HG03025 (cell line): ENCODE measurements around the gene THSD7B.
"Not testable (repeated sequence)": the region's sequence is repeated elsewhere in the genome, so short reads cannot be mapped to it uniquely, and the experiment has no call there.

Experiments
- ATAC-seq: cut with Tn5 transposase; IDR thresholded peaks from one replicate; pipeline ENCODE4 v1.9.1; 2021; ENCODE audit warnings: mild to moderate bottlenecking, moderate library complexity; ENCODE audit not compliant: unreplicated experiment, low FRiP score

Gene THSD7B

DNA sequence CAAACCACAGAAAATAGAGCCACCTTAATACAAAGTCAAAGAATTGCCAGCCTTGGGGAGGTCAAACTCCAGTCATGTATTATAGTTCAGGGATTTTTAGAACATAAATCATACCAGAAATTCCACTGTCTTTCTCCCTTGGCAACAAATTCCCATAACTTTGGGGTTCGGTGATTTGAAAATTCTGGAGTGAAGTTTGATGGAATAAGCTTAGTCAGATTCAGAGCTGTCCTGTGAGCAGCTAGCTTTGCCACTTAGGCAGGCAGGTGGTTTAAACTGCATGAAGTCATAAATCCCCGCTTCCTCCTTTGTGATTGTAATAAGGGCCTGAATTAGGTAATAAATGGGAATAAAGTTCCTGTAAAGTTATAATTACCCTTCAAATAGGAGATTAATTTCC, 741.9 kb downstream of the THSD7B start:
- ATAC-seq, result no peak

DNA sequence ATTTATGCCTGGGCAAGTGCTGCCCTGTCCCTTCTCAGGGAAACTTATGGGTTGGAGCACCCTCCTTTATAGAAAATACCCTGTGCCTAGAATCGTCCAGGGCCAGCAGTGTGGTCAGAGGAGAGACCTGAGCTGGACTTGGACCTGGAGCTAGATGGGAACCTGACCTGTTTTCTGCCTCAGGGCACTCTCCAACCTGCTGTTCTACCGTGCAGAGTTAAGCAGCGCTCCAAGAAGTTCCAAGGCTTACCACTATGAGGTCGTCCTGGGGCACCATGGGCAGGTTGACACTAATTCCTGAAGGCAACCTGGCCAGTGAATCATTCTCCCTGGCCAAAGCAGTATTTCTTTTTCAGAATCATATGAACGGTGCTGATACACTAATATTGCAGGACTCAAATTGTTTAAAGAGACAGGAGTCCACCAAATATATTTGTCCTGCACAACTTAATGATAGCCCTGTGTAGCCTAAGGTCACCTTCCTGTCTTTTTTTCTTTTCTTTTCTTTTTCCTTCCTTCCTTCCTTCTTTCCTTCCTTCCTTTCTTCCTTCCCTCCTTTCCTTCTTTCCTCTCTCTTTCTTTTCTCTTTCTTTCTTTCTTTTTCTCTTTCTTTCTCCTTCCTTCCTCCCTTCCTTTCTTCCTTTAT, 743.5 kb downstream of the THSD7B start:
- no peak for ATAC-seq

DNA sequence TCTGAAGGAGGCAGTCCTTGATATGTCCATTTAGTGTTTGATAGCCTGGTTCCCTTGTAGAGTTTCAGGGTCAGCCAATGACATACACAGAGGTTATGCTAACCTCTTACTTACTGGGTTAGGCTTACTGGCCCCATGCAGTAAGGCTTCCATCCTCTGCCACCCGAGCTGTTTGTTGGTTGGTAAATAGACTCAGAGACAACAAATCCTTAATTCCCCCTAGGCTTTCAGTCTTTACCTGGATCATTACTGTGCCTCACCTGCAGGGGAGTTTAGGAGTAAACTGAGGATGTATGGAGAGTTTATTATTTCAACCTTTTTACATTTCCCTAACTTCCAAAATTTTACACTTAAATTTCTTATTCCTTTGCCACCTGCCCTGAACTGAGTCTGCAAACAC, 746.2 kb downstream of the THSD7B start:
- ATAC-seq, result no peak

- ATAC-seq, result no peak
These were observed 756.6 kb downstream of the THSD7B start for GRCh38 chr2:137521653-137522619.

GRCh38 chr2:137522620-137523011, 757.3 kb downstream of the THSD7B start:
- ATAC-seq, result no peak

DNA sequence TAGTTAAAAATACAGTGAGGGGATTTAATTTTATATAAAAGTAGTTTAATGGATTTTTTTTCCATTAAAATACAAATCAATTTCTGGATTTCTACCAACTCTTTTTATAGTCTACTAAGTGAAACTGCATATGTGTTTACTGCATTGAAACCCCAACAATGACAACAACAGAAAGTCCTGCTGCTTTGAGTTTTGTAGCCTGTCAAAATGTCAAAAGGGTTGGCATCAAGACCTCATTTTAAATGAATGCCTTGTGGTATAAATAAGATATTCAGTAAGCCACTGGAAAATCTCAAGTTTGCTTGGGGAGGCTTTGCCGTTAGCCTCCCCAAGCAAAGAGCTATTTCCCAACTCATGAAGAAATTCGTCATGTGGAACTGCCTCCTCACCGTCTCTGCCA, 758.6 kb downstream of the THSD7B start:
- no peak for ATAC-seq

- no peak for ATAC-seq
These were observed 759.8 kb downstream of the THSD7B start for GRCh38 chr2:137525132-137525531.

DNA sequence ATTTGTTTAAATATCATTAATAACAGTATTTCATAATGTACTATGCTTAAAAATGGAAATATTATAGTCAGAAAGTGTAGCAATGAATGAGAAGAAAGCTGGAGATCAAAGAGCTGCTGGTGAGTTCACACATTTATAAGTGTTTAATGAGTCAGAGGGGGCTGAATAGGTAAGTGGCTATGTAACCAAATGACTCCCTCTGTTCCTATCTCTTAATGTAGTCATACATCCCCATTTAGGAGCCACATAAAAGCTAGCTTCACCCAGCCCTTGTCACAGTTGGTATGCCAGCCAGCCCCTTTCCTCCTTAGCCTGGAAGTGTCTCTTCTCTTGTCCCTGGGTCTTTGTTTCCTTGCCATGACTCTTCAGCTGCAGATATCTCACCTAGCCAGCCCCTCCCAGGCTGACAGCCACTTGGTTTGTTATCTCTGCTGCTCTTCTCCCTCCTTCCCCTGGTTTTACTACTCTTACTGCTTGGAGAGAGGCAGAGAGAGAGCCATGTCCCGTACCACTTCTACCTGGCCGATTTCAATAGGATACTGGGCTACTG, 760.4 kb downstream of the THSD7B start:
- no peak for ATAC-seq

DNA sequence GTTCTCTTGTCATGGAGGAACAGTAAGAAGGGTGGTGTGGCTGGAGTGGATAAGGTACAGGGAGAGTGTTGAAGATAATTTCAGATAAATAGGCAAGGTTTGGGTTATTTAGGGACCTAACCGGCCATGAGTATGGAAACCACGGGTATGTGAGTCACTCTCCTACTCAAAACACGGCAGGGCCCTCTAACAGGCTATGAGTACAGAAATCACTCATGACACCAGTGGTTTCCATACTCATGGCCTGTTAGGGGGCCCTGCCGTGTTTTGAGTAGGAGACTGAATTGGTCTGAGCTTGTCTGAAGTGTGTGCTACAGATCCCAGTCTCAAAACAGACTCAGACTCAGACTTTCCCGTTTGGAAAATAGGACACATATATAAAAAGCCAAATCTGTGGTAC, 770.6 kb downstream of the THSD7B start:
- ATAC-seq, result no peak

DNA sequence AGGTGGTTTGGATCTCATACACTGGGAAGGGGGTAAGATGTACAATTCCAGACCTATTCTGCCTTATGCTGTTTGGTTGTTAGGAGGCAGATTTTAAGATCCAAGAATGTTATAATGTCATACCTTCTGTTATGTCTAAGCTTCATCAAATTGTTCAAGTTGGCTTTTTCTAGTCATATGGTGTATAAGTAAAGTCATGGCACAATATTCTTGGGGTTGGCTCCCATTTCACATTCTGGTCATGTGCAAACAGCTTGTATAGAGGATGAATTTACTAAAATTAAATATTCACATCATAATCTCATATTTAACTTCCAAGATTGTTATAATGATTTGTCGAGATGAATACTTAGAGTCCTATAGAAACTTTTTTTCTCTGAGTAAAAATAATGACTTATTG, 774.0 kb downstream of the THSD7B start:
- no peak for ATAC-seq

GRCh38 chr2:137547842-137548241, 782.5 kb downstream of the THSD7B start:
- no peak for ATAC-seq

- ATAC-seq, result no peak
These were observed 801.0 kb downstream of the THSD7B start for GRCh38 chr2:137566387-137566786.

DNA sequence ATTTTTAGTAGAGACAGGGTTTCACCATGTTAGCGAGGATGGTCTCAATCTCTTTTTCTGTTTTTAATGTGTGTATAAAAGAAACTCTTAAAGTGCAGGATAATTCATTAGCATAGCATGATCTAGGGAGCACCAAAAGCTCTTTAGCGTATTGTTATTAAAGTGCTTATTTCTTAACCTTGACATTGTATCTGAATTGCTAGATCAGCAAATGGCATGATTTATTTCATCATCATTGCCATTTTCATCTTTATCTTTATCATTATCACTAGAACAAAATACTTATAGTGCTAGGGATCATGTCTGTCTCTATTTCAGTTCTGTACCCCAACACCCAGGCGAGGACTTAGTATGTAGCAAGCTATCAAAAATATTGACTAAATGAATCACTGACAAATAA, 805.1 kb downstream of the THSD7B start:
- ATAC-seq, result no peak

- ATAC-seq, result not testable (repeated sequence)
These were observed 822.5 kb downstream of the THSD7B start for GRCh38 chr2:137587834-137588233.

GRCh38 chr2:137588578-137588977, 823.2 kb downstream of the THSD7B start:
- ATAC-seq, result not testable (repeated sequence)

- ATAC-seq, result no peak
These were observed 824.8 kb downstream of the THSD7B start for GRCh38 chr2:137590102-137590501.

DNA sequence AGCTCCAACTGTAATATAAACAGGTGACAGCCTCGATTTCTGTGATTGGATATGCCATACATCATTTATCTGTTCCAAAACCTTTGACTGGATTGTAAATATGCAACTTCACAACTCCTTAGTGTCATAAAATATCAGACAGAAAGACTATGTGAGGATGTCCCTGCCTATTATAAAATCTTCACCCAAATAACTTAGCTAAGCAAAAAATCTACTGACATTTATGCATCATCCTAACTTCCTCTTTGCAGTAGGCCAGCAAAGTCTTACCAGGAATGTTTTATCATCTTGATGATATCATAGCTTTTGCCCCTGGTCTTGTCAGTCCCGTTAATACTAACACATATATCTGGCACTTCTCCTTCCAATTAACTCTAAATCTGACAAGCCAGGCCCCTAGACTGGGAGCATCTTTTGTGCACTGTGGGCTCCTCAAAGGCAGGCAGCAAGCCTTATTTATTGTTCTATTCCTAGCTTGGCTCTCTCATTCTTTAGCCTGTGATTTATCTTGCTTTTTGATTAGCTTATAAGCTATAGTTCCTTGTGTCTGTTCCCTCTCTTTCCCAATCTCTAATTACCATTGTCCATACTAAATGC, 842.5 kb downstream of the THSD7B start:
- no peak for ATAC-seq

DNA sequence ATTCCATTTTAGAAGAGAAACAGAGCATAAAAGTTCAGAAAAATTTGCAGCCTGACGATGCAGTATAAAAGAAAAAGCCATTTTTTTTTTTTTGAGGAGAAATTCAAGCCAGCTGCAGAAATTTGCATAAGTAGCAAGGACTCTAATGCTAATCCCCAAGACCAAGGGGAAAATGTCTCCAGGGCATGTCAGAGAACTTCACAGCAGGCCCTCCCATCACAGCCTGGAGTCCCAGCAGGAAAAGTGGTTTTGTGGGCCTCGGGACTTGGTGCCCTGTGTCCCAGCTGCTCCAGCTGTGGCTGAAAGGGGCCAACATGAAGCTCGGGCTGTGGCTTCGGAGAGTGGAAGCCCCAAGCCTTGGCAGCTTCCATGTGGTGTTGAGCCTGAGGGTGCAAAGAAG, 873.6 kb downstream of the THSD7B start:
- no peak for ATAC-seq

DNA sequence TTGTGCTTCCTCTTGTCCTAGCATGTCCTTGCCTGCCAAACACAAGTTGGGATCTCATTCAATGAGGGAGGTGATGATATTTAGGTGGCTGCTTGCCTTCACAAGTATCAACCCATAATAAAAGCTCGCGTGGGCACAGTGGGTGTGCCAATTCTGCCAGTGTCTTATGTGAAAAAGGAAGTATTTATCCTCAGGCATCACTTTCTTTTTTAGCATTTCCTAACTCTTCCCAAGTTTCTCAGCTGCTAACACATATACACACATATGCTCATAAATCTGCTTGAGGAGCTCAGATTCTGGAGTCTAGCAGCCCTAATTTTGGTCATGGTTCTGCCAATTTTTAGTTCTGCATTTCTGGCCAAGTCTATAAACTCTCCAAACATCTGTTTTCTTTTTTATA, 879.4 kb downstream of the THSD7B start:
- ATAC-seq, result no peak

DNA sequence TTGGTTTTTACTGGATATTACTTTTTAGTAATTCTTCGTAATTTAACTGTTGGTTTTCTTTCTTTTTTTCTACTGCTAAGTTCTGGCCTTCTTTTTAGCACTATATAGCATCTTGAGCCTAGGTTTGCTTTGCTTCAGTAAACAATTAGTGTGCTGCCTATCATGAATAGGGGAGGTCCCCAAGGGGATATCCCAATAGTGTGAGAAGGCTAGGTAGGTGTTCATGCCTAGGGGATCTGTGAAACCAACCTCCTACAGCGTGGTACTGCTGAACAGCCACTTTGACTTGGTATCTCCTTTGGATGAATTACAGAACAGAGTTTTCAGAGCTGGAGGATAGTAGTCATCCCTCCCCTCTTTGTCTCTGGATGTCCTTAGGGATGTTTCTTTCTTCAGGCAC, 888.7 kb downstream of the THSD7B start:
- ATAC-seq, result no peak

DNA sequence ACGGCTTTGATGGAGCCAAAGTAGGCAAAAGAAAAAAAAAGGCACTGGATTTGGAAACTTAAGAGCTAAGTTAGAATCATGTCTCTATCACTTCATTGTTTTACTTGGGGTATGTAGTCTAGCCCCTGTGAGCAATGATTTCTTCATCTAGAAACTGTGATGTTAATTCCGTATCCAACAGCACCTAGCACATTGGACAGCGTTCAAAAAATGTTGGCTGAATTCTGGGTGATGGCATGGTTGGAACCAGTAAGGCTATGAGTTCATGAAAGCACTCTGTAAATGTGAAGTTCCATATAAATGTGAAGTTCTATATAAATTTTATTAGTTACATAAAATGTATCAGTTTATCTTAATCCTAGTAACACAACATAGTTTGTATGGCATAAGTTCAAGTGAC, 890.5 kb downstream of the THSD7B start:
- no peak for ATAC-seq
